Stomach smooth muscle (tissue), 2 donors: ENCODE measurements around the gene SLC10A6.

Experiments used
- H3K27ac ChIP-seq: one replicate; pipeline ENCODE4 v1.7.0; 2013; ENCODE audit warnings: mild to moderate bottlenecking, low read length, inconsistent platforms
- H3K27me3 ChIP-seq, 2 donors: one replicate each; pipeline ENCODE4 v1.7.0; 2013; ENCODE audit warnings: low read length in 2 of 2; ENCODE audit not compliant: insufficient read depth in 2 of 2, control insufficient read depth in 1 of 2
- H3K36me3 ChIP-seq, 2 donors: one replicate each; pipeline ENCODE4 v1.7.0; 2013; ENCODE audit warnings: low read length in 2 of 2; ENCODE audit not compliant: control insufficient read depth in 2 of 2, insufficient read depth in 2 of 2
- H3K4me1 ChIP-seq: one replicate; pipeline ENCODE4 v1.7.0; 2013; ENCODE audit warnings: low read length; ENCODE audit not compliant: control insufficient read depth, insufficient read depth
- H3K4me3 ChIP-seq, 2 donors: one replicate each; pipeline ENCODE4 v1.7.0; 2013; ENCODE audit warnings: low read length in 2 of 2
- H3K9ac ChIP-seq, 2 donors: one replicate each; pipeline ENCODE4 v1.7.0; 2013; ENCODE audit warnings: low read length in 2 of 2, mild to moderate bottlenecking in 1 of 2
- H3K9me3 ChIP-seq, 2 donors: one replicate each; pipeline ENCODE4 v1.7.0; 2013; ENCODE audit warnings: low read length in 2 of 2; ENCODE audit not compliant: control insufficient read depth in 2 of 2
- donor health status: healthy.
- donor health status: Pancreatic carcinoma.

Gene SLC10A6

GRCh38 chr4:86775061-86775460 is 74.1 kb downstream of the SLC10A6 start:
- Histone ChIP-seq H3K27ac (no peak overlapping the region), H3K4me1 (no peaks in the 10 kb centered on the region), H3K9me3 (no peaks in the 10 kb centered on the region), H3K9ac (no peak overlapping the region), H3K27me3 (no peaks in the 10 kb centered on the region), H3K4me3 (no peak overlapping the region), H3K36me3 (peaks cover 11% of the 10 kb centered on the region in 2 donors)
